ENCODE data around the gene DNAJC5.

DNA sequence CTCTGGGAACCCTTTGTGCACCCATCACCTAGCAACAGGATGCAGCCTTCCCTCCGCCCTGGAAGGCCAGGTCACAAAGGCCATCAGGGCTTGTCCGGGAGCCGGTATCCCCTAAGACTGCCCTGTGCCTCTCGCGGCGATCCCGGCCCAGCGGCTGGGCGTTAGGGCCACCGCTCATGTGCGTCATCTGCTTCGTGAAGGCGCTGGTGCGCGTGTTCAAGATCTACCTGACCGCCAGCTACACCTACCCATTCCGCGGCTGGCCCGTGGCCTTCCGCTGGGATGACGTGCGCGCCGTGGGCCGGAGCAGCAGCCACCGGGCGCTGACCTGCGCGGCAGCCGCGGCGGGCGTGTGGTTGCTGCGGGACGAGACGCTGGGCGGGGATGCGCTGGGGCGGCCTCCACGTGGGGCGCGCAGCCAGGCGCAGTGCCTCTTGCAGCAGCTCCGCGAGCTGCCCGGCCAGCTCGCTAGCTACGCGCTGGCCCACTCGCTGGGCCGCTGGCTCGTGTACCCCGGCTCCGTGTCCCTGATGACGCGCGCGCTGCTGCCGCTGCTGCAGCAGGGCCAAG, 33.5 kb upstream of the DNAJC5 start, which contains the start of gene ABHD16B:
- TF ChIP-seq, protein P1, sequence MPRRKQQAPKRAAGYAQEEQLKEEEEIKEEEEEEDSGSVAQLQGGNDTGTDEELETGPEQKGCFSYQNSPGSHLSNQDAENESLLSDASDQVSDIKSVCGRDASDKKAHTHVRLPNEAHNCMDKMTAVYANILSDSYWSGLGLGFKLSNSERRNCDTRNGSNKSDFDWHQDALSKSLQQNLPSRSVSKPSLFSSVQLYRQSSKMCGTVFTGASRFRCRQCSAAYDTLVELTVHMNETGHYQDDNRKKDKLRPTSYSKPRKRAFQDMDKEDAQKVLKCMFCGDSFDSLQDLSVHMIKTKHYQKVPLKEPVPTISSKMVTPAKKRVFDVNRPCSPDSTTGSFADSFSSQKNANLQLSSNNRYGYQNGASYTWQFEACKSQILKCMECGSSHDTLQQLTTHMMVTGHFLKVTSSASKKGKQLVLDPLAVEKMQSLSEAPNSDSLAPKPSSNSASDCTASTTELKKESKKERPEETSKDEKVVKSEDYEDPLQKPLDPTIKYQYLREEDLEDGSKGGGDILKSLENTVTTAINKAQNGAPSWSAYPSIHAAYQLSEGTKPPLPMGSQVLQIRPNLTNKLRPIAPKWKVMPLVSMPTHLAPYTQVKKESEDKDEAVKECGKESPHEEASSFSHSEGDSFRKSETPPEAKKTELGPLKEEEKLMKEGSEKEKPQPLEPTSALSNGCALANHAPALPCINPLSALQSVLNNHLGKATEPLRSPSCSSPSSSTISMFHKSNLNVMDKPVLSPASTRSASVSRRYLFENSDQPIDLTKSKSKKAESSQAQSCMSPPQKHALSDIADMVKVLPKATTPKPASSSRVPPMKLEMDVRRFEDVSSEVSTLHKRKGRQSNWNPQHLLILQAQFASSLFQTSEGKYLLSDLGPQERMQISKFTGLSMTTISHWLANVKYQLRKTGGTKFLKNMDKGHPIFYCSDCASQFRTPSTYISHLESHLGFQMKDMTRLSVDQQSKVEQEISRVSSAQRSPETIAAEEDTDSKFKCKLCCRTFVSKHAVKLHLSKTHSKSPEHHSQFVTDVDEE (CRISPR knock-in tag; IDR thresholded peaks at IDR 0.05) = no peak
- TF ChIP-seq CSDC2 (CRISPR knock-in tag; IDR thresholded peaks at IDR 0.05) (no peak), ESRRG (CRISPR knock-in tag; IDR thresholded peaks at IDR 0.05) (no peak)
- TF ChIP-seq, protein P2, sequence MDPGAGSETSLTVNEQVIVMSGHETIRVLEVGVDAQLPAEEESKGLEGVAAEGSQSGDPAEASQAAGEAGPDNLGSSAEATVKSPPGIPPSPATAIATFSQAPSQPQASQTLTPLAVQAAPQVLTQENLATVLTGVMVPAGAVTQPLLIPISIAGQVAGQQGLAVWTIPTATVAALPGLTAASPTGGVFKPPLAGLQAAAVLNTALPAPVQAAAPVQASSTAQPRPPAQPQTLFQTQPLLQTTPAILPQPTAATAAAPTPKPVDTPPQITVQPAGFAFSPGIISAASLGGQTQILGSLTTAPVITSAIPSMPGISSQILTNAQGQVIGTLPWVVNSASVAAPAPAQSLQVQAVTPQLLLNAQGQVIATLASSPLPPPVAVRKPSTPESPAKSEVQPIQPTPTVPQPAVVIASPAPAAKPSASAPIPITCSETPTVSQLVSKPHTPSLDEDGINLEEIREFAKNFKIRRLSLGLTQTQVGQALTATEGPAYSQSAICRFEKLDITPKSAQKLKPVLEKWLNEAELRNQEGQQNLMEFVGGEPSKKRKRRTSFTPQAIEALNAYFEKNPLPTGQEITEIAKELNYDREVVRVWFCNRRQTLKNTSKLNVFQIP (CRISPR knock-in tag; IDR thresholded peaks at IDR 0.05; ENCODE audit: borderline replicate concordance, low read depth) = no peak
- TF ChIP-seq, protein P3, sequence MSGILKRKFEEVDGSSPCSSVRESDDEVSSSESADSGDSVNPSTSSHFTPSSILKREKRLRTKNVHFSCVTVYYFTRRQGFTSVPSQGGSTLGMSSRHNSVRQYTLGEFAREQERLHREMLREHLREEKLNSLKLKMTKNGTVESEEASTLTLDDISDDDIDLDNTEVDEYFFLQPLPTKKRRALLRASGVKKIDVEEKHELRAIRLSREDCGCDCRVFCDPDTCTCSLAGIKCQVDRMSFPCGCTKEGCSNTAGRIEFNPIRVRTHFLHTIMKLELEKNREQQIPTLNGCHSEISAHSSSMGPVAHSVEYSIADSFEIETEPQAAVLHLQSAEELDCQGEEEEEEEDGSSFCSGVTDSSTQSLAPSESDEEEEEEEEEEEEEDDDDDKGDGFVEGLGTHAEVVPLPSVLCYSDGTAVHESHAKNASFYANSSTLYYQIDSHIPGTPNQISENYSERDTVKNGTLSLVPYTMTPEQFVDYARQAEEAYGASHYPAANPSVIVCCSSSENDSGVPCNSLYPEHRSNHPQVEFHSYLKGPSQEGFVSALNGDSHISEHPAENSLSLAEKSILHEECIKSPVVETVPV (CRISPR knock-in tag; IDR thresholded peaks at IDR 0.05) = no peak
- TF ChIP-seq, protein P4, sequence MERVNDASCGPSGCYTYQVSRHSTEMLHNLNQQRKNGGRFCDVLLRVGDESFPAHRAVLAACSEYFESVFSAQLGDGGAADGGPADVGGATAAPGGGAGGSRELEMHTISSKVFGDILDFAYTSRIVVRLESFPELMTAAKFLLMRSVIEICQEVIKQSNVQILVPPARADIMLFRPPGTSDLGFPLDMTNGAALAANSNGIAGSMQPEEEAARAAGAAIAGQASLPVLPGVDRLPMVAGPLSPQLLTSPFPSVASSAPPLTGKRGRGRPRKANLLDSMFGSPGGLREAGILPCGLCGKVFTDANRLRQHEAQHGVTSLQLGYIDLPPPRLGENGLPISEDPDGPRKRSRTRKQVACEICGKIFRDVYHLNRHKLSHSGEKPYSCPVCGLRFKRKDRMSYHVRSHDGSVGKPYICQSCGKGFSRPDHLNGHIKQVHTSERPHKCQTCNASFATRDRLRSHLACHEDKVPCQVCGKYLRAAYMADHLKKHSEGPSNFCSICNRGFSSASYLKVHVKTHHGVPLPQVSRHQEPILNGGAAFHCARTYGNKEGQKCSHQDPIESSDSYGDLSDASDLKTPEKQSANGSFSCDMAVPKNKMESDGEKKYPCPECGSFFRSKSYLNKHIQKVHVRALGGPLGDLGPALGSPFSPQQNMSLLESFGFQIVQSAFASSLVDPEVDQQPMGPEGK (CRISPR knock-in tag; IDR thresholded peaks at IDR 0.05; ENCODE audit: borderline replicate concordance) = no peak

Data from SK-N-SH treated with all-trans-retinoic acid at 6 μM for 48 hours (cell line).